ENCODE data around the gene MAP2K5.

DNA sequence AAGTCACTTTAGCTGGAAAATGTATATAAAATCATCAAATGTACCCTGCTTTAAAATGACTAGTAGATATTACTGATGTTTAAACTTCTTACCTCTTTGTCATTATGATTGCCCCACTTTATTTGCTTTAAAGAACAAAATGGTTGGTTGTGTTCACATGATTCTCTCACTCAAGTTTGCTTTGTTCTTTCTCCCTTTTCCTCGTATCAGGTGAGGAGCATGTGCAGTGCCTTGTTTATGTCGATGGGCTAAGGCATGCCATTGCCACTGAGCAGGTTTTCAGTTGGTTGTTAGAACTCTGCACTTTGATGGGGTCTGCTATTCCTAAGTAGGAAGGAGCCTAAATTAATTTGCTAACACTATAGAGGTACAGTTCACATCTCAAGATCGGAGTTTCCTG, 5.3 kb downstream of the MAP2K5 start:
- no peak for TF ChIP-seq POLR2AphosphoS5 (IDR thresholded peaks at IDR 0.05; ENCODE audit: borderline replicate concordance, low read depth, low read length)
- TF ChIP-seq EZH2 (IDR thresholded peaks at IDR 0.05): no peak

All from SK-N-MC (cell line).